HG03520 (cell line): ENCODE data around the gene RSBN1.
"Not testable (repeated sequence)": the region's sequence is repeated elsewhere in the genome, so short reads cannot be mapped to it uniquely, and the experiment has no call there.

Experiments
- ATAC-seq: cut with Tn5 transposase; IDR thresholded peaks from one replicate; pipeline ENCODE4 v1.9.1; 2021; ENCODE audit warnings: mild to moderate bottlenecking, moderate library complexity; ENCODE audit not compliant: unreplicated experiment

RSBN1 gene

GRCh38 chr1:113749402-113749801, 62.9 kb downstream of the RSBN1 start:
- ATAC-seq = no peak

- ATAC-seq = no peak
These were observed 64.9 kb downstream of the RSBN1 start for GRCh38 chr1:113747376-113747775.

GRCh38 chr1:113745425-113745824, 66.9 kb downstream of the RSBN1 start:
- no peak for ATAC-seq

GRCh38 chr1:113744114-113744513, 68.2 kb downstream of the RSBN1 start:
- no peak for ATAC-seq

- ATAC-seq = no peak
These were observed 69.8 kb downstream of the RSBN1 start for GRCh38 chr1:113742515-113742914.

- no peak for ATAC-seq
These were observed 77.8 kb downstream of the RSBN1 start for GRCh38 chr1:113734357-113735055.

- ATAC-seq = no peak
These were observed 79.5 kb downstream of the RSBN1 start for GRCh38 chr1:113732802-113733201.

GRCh38 chr1:113721010-113721409, 91.3 kb downstream of the RSBN1 start:
- no peak for ATAC-seq

GRCh38 chr1:113718621-113719020, 93.7 kb downstream of the RSBN1 start:
- ATAC-seq = not testable (repeated sequence)

GRCh38 chr1:113717506-113717905, 94.8 kb downstream of the RSBN1 start:
- not testable (repeated sequence) for ATAC-seq

- ATAC-seq = no peak
These were observed 97.5 kb downstream of the RSBN1 start for GRCh38 chr1:113714606-113715269.
